Measurements from ENCODE around the gene ABCC12. TPM values are rescaled to one million over a fixed set of nuclear protein-coding genes. Genes with fewer than 3 reads are reported as not detected.

Gene ABCC12
- total RNA-seq, 1 experiment from 2014 or later: not detected

DNA sequence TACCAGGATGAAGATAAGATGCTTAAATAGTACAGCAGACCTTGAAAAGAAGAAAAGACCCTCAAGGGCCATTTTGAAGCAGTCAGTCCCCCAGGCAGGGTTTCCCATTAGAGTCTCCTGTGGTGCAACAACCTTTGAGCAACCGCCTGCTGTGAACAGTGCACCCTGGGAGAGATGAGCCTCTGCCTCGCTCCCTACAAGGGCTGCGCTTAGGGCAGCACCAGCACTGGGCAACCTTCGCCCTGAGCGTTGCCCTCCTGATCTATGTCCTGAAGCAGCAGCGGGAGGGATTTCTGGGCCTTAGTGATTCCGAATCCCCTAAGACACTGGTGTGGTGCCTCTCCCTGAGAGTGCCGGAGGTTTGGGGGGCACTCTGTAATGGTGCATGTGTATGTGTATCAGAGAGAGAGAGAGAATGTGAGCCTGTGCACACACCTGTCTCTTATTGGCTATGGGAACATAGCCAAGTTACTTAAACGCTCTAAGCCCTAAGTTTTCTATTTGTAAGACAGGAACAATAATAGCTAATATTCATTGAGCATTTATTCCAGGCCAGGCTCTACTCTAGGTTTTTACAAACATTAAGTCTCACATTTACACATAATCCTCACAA is 25.2 kb upstream of the ABCC12 start:
- no peaks in the 10 kb centered on the region for H3K27me3 Mint-ChIP-seq (ENCODE audit: low read depth)
- TF ChIP-seq, protein P1, sequence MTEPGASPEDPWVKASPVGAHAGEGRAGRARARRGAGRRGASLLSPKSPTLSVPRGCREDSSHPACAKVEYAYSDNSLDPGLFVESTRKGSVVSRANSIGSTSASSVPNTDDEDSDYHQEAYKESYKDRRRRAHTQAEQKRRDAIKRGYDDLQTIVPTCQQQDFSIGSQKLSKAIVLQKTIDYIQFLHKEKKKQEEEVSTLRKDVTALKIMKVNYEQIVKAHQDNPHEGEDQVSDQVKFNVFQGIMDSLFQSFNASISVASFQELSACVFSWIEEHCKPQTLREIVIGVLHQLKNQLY (CRISPR knock-in tag; IDR thresholded peaks at IDR 0.05): no peak
- TF ChIP-seq, protein P2, sequence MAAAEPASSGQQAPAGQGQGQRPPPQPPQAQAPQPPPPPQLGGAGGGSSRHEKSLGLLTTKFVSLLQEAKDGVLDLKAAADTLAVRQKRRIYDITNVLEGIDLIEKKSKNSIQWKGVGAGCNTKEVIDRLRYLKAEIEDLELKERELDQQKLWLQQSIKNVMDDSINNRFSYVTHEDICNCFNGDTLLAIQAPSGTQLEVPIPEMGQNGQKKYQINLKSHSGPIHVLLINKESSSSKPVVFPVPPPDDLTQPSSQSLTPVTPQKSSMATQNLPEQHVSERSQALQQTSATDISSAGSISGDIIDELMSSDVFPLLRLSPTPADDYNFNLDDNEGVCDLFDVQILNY (CRISPR knock-in tag; IDR thresholded peaks at IDR 0.05): no peak
- TF ChIP-seq SOX15 (CRISPR knock-in tag; IDR thresholded peaks at IDR 0.05): no peak
- TF ChIP-seq, protein P3, sequence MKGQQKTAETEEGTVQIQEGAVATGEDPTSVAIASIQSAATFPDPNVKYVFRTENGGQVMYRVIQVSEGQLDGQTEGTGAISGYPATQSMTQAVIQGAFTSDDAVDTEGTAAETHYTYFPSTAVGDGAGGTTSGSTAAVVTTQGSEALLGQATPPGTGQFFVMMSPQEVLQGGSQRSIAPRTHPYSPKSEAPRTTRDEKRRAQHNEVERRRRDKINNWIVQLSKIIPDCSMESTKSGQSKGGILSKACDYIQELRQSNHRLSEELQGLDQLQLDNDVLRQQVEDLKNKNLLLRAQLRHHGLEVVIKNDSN (CRISPR knock-in tag; IDR thresholded peaks at IDR 0.05): no peak
- TF ChIP-seq, protein P4, sequence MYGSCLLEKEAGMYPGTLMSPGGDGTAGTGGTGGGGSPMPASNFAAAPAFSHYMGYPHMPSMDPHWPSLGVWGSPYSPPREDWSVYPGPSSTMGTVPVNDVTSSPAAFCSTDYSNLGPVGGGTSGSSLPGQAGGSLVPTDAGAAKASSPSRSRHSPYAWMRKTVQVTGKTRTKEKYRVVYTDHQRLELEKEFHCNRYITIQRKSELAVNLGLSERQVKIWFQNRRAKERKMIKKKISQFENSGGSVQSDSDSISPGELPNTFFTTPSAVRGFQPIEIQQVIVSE (CRISPR knock-in tag; IDR thresholded peaks at IDR 0.05; ENCODE audit: borderline replicate concordance): no peak
- no peak for TF ChIP-seq ZNF416 (CRISPR knock-in tag; IDR thresholded peaks at IDR 0.05)
- no peak for TF ChIP-seq RELA (CRISPR knock-in tag; IDR thresholded peaks at IDR 0.05; ENCODE audit: borderline replicate concordance)
- TF ChIP-seq, protein P5, sequence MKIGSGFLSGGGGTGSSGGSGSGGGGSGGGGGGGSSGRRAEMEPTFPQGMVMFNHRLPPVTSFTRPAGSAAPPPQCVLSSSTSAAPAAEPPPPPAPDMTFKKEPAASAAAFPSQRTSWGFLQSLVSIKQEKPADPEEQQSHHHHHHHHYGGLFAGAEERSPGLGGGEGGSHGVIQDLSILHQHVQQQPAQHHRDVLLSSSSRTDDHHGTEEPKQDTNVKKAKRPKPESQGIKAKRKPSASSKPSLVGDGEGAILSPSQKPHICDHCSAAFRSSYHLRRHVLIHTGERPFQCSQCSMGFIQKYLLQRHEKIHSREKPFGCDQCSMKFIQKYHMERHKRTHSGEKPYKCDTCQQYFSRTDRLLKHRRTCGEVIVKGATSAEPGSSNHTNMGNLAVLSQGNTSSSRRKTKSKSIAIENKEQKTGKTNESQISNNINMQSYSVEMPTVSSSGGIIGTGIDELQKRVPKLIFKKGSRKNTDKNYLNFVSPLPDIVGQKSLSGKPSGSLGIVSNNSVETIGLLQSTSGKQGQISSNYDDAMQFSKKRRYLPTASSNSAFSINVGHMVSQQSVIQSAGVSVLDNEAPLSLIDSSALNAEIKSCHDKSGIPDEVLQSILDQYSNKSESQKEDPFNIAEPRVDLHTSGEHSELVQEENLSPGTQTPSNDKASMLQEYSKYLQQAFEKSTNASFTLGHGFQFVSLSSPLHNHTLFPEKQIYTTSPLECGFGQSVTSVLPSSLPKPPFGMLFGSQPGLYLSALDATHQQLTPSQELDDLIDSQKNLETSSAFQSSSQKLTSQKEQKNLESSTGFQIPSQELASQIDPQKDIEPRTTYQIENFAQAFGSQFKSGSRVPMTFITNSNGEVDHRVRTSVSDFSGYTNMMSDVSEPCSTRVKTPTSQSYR (CRISPR knock-in tag; IDR thresholded peaks at IDR 0.05): no peak
- TF ChIP-seq, protein P6, sequence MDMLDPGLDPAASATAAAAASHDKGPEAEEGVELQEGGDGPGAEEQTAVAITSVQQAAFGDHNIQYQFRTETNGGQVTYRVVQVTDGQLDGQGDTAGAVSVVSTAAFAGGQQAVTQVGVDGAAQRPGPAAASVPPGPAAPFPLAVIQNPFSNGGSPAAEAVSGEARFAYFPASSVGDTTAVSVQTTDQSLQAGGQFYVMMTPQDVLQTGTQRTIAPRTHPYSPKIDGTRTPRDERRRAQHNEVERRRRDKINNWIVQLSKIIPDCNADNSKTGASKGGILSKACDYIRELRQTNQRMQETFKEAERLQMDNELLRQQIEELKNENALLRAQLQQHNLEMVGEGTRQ (CRISPR knock-in tag; IDR thresholded peaks at IDR 0.05): no peak
- no peak for TF ChIP-seq JUN (CRISPR knock-in tag; IDR thresholded peaks at IDR 0.05)
- TF ChIP-seq GTF2I (CRISPR knock-in tag; conservative IDR thresholded peaks at IDR 0.05): no peak
- no peak for TF ChIP-seq RORB (CRISPR knock-in tag; IDR thresholded peaks at IDR 0.05)
- TF ChIP-seq, protein P7, sequence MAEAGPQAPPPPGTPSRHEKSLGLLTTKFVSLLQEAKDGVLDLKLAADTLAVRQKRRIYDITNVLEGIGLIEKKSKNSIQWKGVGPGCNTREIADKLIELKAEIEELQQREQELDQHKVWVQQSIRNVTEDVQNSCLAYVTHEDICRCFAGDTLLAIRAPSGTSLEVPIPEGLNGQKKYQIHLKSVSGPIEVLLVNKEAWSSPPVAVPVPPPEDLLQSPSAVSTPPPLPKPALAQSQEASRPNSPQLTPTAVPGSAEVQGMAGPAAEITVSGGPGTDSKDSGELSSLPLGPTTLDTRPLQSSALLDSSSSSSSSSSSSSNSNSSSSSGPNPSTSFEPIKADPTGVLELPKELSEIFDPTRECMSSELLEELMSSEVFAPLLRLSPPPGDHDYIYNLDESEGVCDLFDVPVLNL (CRISPR knock-in tag; IDR thresholded peaks at IDR 0.05; ENCODE audit: borderline replicate concordance, low read depth): no peak
- TF ChIP-seq, protein P8, sequence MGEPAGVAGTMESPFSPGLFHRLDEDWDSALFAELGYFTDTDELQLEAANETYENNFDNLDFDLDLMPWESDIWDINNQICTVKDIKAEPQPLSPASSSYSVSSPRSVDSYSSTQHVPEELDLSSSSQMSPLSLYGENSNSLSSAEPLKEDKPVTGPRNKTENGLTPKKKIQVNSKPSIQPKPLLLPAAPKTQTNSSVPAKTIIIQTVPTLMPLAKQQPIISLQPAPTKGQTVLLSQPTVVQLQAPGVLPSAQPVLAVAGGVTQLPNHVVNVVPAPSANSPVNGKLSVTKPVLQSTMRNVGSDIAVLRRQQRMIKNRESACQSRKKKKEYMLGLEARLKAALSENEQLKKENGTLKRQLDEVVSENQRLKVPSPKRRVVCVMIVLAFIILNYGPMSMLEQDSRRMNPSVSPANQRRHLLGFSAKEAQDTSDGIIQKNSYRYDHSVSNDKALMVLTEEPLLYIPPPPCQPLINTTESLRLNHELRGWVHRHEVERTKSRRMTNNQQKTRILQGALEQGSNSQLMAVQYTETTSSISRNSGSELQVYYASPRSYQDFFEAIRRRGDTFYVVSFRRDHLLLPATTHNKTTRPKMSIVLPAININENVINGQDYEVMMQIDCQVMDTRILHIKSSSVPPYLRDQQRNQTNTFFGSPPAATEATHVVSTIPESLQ (CRISPR knock-in tag; IDR thresholded peaks at IDR 0.05): no peak
- no peak for TF ChIP-seq MYBL2 (CRISPR knock-in tag; IDR thresholded peaks at IDR 0.05)
- CTCF ChIA-PET: no interaction called here

More for the DNA sequence above, 25.2 kb upstream of the ABCC12 start:
- H3K9me3 Mint-ChIP-seq: no peaks in the 10 kb centered on the region
- H3K36me3 Mint-ChIP-seq: no peaks in the 10 kb centered on the region
- no peak overlapping the region for H3K4me3 Mint-ChIP-seq
- H3K27ac Mint-ChIP-seq: no peak overlapping the region
- DNase-seq (ENCODE audit: low spot score) (no peak), ATAC-seq (no peak)
- POLR2A ChIA-PET: no interaction called here
- no peaks in the 10 kb centered on the region for H3K4me1 Mint-ChIP-seq
